Fibroblast of skin of left quadriceps (primary cell): ENCODE measurements around the gene TSPAN31.
A peak's percentile ranks its signal among the peaks of the same experiment; 100 is the strongest.
"Not testable (repeated sequence)": the region's sequence is repeated elsewhere in the genome, so short reads cannot be mapped to it uniquely, and the experiment has no call there.

Experiments
- DNase-seq, 2 experiments: peaks; one replicate each; pipeline ENCODE4 v3.0.0-alpha.2; 2013; ENCODE audit warnings: low read depth in 2 of 2

TSPAN31 gene

GRCh38 chr12:57744777-57745484 is at the start of gene TSPAN31:
TSPAN31 (plus strand) TSS chr12:57745039; CDS start chr12:57745155, 116 bp downstream.
- DNase-seq = peak; percentile 97

- DNase-seq = no peak
Observed at GRCh38 chr12:57695770-57696432, 48.9 kb upstream of the TSPAN31 start.

- DNase-seq = no peak
Observed at GRCh38 chr12:57697076-57697475, 47.8 kb upstream of the TSPAN31 start.

- DNase-seq = no peak
Observed at GRCh38 chr12:57698414-57698813, 46.4 kb upstream of the TSPAN31 start.

- DNase-seq = no peak
Observed at GRCh38 chr12:57700317-57700716, 44.5 kb upstream of the TSPAN31 start.

GRCh38 chr12:57707250-57707649 is 37.6 kb upstream of the TSPAN31 start:
- DNase-seq = no peak

- no peak for DNase-seq
Observed at GRCh38 chr12:57708296-57708695, 36.5 kb upstream of the TSPAN31 start.

GRCh38 chr12:57712701-57713100 is 32.1 kb upstream of the TSPAN31 start:
- no peak for DNase-seq

GRCh38 chr12:57713209-57713608 is 31.6 kb upstream of the TSPAN31 start:
- no peak for DNase-seq

GRCh38 chr12:57715036-57715748 is 29.6 kb upstream of the TSPAN31 start:
- DNase-seq = not testable (repeated sequence)

GRCh38 chr12:57715786-57716185 is 29.1 kb upstream of the TSPAN31 start:
- DNase-seq = no peak

GRCh38 chr12:57716305-57716704 is 28.5 kb upstream of the TSPAN31 start:
- DNase-seq = no peak

GRCh38 chr12:57717131-57717530 is 27.7 kb upstream of the TSPAN31 start:
- DNase-seq = no peak

GRCh38 chr12:57717846-57718640 is 26.8 kb upstream of the TSPAN31 start:
- no peak for DNase-seq

GRCh38 chr12:57718641-57719528 is 26.0 kb upstream of the TSPAN31 start:
- DNase-seq = no peak

- no peak for DNase-seq
Observed at GRCh38 chr12:57719777-57720605, 24.8 kb upstream of the TSPAN31 start.

- DNase-seq = no peak
Observed at GRCh38 chr12:57720606-57721595, 23.9 kb upstream of the TSPAN31 start.

GRCh38 chr12:57721846-57722608 is 22.8 kb upstream of the TSPAN31 start:
- DNase-seq = not testable (repeated sequence)
